ENCODE data around the gene SMG6.

GRCh38 chr17:2203818-2204217, 99.8 kb downstream of the SMG6 start:
- TF ChIP-seq POLR2A (IDR thresholded peaks at IDR 0.05) (no peak), CTCF (IDR thresholded peaks at IDR 0.05) (no peak)

All from esophagus squamous epithelium (tissue), 4 donors.